Muscle of leg (tissue), 11 donors: ENCODE measurements around the gene CLIP2. TPM values are rescaled to one million over a fixed set of nuclear protein-coding genes. Genes with fewer than 3 reads are reported as not detected.
A peak's percentile ranks its signal among the peaks of the same experiment; 100 is the strongest.
"Not testable (repeated sequence)": the region's sequence is repeated elsewhere in the genome, so short reads cannot be mapped to it uniquely, and the experiment has no call there.

ENCODE experiments used
- DNase-seq: peaks from one replicate; pipeline ENCODE4 v3.0.0; 2013
- H3K27ac ChIP-seq: one replicate; pipeline ENCODE4 v1.5.1; 2013; ENCODE audit warnings: mild to moderate bottlenecking, low read length, control low read depth
- H3K27me3 ChIP-seq: one replicate; pipeline ENCODE4 v1.6.1; 2013; ENCODE audit warnings: low read length; ENCODE audit not compliant: control insufficient read depth, insufficient read depth
- H3K36me3 ChIP-seq: one replicate; pipeline ENCODE4 v1.6.1; 2013; ENCODE audit warnings: low read length; ENCODE audit not compliant: control insufficient read depth, insufficient read depth
- H3K4me1 ChIP-seq: one replicate; pipeline ENCODE4 v1.6.1; 2013; ENCODE audit warnings: low read length; ENCODE audit not compliant: control insufficient read depth, insufficient read depth
- H3K4me3 ChIP-seq: one replicate; pipeline ENCODE4 v1.5.1; 2013; ENCODE audit warnings: low read length, control low read depth
- H3K9me3 ChIP-seq: replicated peaks from 2 replicates; pipeline ENCODE4 v1.6.1; 2013; ENCODE audit warnings: low read depth, low read length; ENCODE audit not compliant: control insufficient read depth
- WGBS: methylation state at CpG from one replicate; pipeline ENCODE4 v1.1.5; 2013; ENCODE audit warnings: missing lambda C conversion rate; ENCODE audit not compliant: insufficient coverage; 5-methylcytosine and 5-hydroxymethylcytosine counted together
- polyA plus RNA-seq, 8 donors: library from polyadenylated mRNA; unstranded; fragments of 120-200 nt; gene quantifications; one replicate each; pipeline versions ENCODE4 v1.2.1 to v1.2.3, GENCODE V29; 2013; ENCODE audit warnings: inconsistent platforms in 1 of 8, low replicate concordance in 1 of 8; ENCODE audit not compliant: insufficient read length in 8 of 8, insufficient read depth in 1 of 8
- total RNA-seq: library from RNA; stranded (reverse); fragments of 120-200 nt; gene quantifications from one replicate; pipeline ENCODE4 v1.2.4, GENCODE V29; 2013

CLIP2 gene
- total and polyA plus RNA-seq, 9 donors: 11.0 to 30.3 (median 21.1) TPM

GRCh38 chr7:74407958-74408357 lies 118.8 kb downstream of the CLIP2 start:
- Histone ChIP-seq H3K36me3 (peaks cover 24% of the 10 kb centered on the region), H3K4me3 (no peak overlapping the region), H3K27me3 (no peaks in the 10 kb centered on the region), H3K9me3 (no peaks in the 10 kb centered on the region), H3K4me1 (no peaks in the 10 kb centered on the region), H3K27ac (no peak overlapping the region)
- WGBS: no CpG with 5 or more reads among the region's 4 CpGs
- no peak for DNase-seq

GRCh38 chr7:74409571-74409970 lies 120.4 kb downstream of the CLIP2 start:
- no peak for DNase-seq
- no peak overlapping the region for H3K4me3 ChIP-seq
- no peaks in the 10 kb centered on the region for H3K9me3 ChIP-seq
- peaks cover 12% of the 10 kb centered on the region for H3K36me3 ChIP-seq
- H3K27ac ChIP-seq: no peak overlapping the region
- no peaks in the 10 kb centered on the region for H3K27me3 ChIP-seq
- no peaks in the 10 kb centered on the region for H3K4me1 ChIP-seq
- WGBS: 85% methylated on average over 3 of the region's 7 CpGs

- 70% methylated on average over 1 of the region's 2 CpGs for WGBS
Observed at GRCh38 chr7:74410772-74411171, 121.6 kb downstream of the CLIP2 start.

GRCh38 chr7:74411571-74411970 lies 122.4 kb downstream of the CLIP2 start:
- DNase-seq: not testable (repeated sequence)

More at GRCh38 chr7:74410772-74411171, 121.6 kb downstream of the CLIP2 start:
- H3K27ac ChIP-seq: no peak overlapping the region
- H3K4me1 ChIP-seq: no peaks in the 10 kb centered on the region
- no peaks in the 10 kb centered on the region for H3K27me3 ChIP-seq
- no peak for DNase-seq
- no peaks in the 10 kb centered on the region for H3K9me3 ChIP-seq
- H3K36me3 ChIP-seq: peaks cover 2% of the 10 kb centered on the region
- no peak overlapping the region for H3K4me3 ChIP-seq

GRCh38 chr7:74412056-74412455 lies 122.8 kb downstream of the CLIP2 start:
- H3K27ac ChIP-seq: no peak overlapping the region
- H3K4me1 ChIP-seq: no peaks in the 10 kb centered on the region
- H3K36me3 ChIP-seq: no peaks in the 10 kb centered on the region
- no peak for DNase-seq
- H3K27me3 ChIP-seq: no peaks in the 10 kb centered on the region
- H3K9me3 ChIP-seq: no peaks in the 10 kb centered on the region
- H3K4me3 ChIP-seq: no peak overlapping the region
- no CpG with 5 or more reads among the region's 4 CpGs for WGBS

More at GRCh38 chr7:74411571-74411970, 122.4 kb downstream of the CLIP2 start:
- H3K27me3 ChIP-seq, H3K27ac ChIP-seq, H3K4me1 ChIP-seq, H3K4me3 ChIP-seq, H3K36me3 ChIP-seq, H3K9me3 ChIP-seq: not testable (repeated sequence)
- WGBS: no CpG with 5 or more reads among the region's 5 CpGs

- H3K27ac ChIP-seq: no peak overlapping the region
- WGBS: 86% methylated on average over 1 of the region's 3 CpGs
- peaks cover 3% of the 10 kb centered on the region for H3K4me1 ChIP-seq
- no peaks in the 10 kb centered on the region for H3K36me3 ChIP-seq
- H3K9me3 ChIP-seq: no peaks in the 10 kb centered on the region
- H3K4me3 ChIP-seq: no peak overlapping the region
- no peaks in the 10 kb centered on the region for H3K27me3 ChIP-seq
- DNase-seq: no peak
Observed at GRCh38 chr7:74412603-74413002, 123.4 kb downstream of the CLIP2 start.

- H3K4me1 ChIP-seq, H3K27me3 ChIP-seq, H3K9me3 ChIP-seq, DNase-seq, H3K27ac ChIP-seq, H3K36me3 ChIP-seq, H3K4me3 ChIP-seq: not testable (repeated sequence)
- no CpG with 5 or more reads among the region's 7 CpGs for WGBS
Observed at GRCh38 chr7:74414595-74415333, 125.6 kb downstream of the CLIP2 start.

- Histone ChIP-seq H3K27ac (no peak overlapping the region), H3K4me1 (peaks cover 6% of the 10 kb centered on the region), H3K9me3 (no peaks in the 10 kb centered on the region), H3K36me3 (no peaks in the 10 kb centered on the region), H3K4me3 (no peak overlapping the region), H3K27me3 (no peaks in the 10 kb centered on the region)
- 10% methylated on average over 10 of the region's 16 CpGs for WGBS
- peak; percentile 78 for DNase-seq
Observed at GRCh38 chr7:74417419-74417971, 128.3 kb downstream of the CLIP2 start.

- H3K36me3 ChIP-seq: no peaks in the 10 kb centered on the region
- no peaks in the 10 kb centered on the region for H3K9me3 ChIP-seq
- peaks cover 6% of the 10 kb centered on the region for H3K4me1 ChIP-seq
- DNase-seq: no peak
- H3K4me3 ChIP-seq: no peak overlapping the region
- no peak overlapping the region for H3K27ac ChIP-seq
- no peaks in the 10 kb centered on the region for H3K27me3 ChIP-seq
- 86% methylated on average over 8 of the region's 8 CpGs for WGBS
Observed at GRCh38 chr7:74418076-74418475, 128.9 kb downstream of the CLIP2 start.

GRCh38 chr7:74418538-74418937 lies 129.3 kb downstream of the CLIP2 start:
- H3K4me1 ChIP-seq: peaks cover 6% of the 10 kb centered on the region
- no peak overlapping the region for H3K4me3 ChIP-seq
- no peaks in the 10 kb centered on the region for H3K36me3 ChIP-seq
- H3K27me3 ChIP-seq: no peaks in the 10 kb centered on the region
- no peak overlapping the region for H3K27ac ChIP-seq
- no peak for DNase-seq
- 91% methylated on average over 10 of the region's 10 CpGs for whole genome bisulfite sequencing
- no peaks in the 10 kb centered on the region for H3K9me3 ChIP-seq
